ENCODE data around the gene NPB. TPM values are rescaled to one million over a fixed set of nuclear protein-coding genes. Genes with fewer than 3 reads are reported as not detected.

The NPB gene
- total RNA-seq, 1 experiment from 2014 or later, result 0.47 TPM

DNA sequence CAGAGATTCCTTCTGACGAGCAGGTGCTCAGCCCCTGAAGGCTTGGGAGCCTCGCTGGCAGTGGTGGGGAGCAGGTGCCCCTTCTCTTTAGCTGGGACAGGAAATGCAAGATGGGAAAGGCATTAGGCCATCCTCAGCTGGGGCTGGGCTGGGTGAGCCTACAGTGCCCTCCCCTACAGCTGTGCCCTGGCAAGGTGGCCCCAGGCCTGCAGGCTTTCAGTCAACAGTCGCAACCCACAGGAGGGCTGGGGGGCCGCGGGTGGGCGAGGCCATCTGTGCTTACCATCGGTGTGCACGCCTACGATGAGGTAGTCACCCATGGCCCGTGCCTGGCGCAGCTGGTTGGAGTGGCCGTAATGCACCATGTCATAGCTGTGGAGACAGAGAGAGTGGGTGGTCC is 7.2 kb downstream of the NPB start:
- CTCF ChIA-PET, result no interaction called here
- Mint-ChIP-seq H3K4me1 (ENCODE audit: low read depth, unreplicated experiment) (peaks cover 28% of the 10 kb centered on the region), H3K9me3 (ENCODE audit: low read depth, unreplicated experiment) (no peaks in the 10 kb centered on the region), H3K36me3 (ENCODE audit: insufficient read depth, unreplicated experiment) (peaks cover 48% of the 10 kb centered on the region), H3K27ac (ENCODE audit: unreplicated experiment) (no peak overlapping the region), H3K27me3 (ENCODE audit: unreplicated experiment) (no peaks in the 10 kb centered on the region), H3K4me3 (ENCODE audit: low read depth, unreplicated experiment) (peak overlapping the region; percentile 78)
- BruUV-seq (replicated peaks), result no TSS peak
- TF ChIP-seq, protein P1, sequence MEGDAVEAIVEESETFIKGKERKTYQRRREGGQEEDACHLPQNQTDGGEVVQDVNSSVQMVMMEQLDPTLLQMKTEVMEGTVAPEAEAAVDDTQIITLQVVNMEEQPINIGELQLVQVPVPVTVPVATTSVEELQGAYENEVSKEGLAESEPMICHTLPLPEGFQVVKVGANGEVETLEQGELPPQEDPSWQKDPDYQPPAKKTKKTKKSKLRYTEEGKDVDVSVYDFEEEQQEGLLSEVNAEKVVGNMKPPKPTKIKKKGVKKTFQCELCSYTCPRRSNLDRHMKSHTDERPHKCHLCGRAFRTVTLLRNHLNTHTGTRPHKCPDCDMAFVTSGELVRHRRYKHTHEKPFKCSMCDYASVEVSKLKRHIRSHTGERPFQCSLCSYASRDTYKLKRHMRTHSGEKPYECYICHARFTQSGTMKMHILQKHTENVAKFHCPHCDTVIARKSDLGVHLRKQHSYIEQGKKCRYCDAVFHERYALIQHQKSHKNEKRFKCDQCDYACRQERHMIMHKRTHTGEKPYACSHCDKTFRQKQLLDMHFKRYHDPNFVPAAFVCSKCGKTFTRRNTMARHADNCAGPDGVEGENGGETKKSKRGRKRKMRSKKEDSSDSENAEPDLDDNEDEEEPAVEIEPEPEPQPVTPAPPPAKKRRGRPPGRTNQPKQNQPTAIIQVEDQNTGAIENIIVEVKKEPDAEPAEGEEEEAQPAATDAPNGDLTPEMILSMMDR (IDR thresholded peaks at IDR 0.05; ENCODE audit: unreplicated experiment), result no peak
- DNase-seq, result no peak
- intact Hi-C loops (cut with micrococcal nuclease; ENCODE audit: unreplicated experiment), result no loop called here

DNA sequence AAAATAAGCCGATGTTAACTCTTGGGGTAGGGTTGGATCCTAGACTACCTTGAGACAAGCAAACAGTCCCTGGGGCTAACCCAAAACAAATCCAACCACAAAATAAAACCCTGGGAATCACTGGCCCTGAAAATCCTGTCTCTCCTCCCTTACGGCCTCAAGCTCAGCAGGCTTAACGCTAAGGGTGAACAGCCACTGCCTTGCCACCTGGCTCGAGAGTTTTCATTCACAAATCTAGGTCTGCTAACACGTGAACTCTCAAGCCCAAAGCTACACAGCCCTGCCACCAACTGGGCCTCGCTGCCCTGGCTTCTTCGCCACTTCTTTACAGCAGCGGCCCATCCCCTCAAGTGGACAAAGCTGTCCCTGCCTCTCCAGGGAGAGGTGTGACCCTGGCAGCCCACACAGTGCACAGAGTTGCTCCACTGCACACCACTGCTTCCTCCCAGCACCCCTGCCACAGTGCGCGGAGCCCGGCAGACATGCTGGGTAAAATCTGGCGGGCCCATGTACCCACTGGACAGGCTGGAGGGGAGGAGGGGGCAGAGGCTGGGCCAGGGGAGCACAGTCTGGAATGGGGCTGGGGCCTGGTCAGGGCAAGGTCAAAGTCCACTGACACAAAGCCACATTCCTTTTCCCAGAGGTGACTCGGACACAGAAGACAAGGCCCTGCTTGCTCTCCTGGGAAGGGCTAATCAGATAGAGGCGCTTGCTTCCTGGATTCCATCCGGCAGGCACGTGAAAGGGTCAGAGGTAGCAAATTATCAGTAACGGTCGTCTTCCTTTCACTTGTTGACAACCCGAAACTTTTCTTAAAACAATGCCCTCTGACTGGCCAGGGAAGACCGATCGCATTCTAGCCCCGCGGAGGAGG is 8.2 kb downstream of the NPB start:
- Mint-ChIP-seq H3K4me1 (ENCODE audit: low read depth, unreplicated experiment) (peaks cover 28% of the 10 kb centered on the region), H3K36me3 (ENCODE audit: insufficient read depth, unreplicated experiment) (peaks cover 58% of the 10 kb centered on the region), H3K27ac (ENCODE audit: unreplicated experiment) (no peak overlapping the region), H3K9me3 (ENCODE audit: low read depth, unreplicated experiment) (no peaks in the 10 kb centered on the region), H3K27me3 (ENCODE audit: unreplicated experiment) (no peaks in the 10 kb centered on the region), H3K4me3 (ENCODE audit: low read depth, unreplicated experiment) (peak overlapping the region; percentile 78)
- intact Hi-C loops (cut with micrococcal nuclease; ENCODE audit: unreplicated experiment), result no loop called here
- TSS peak; percentile 7 for BruUV-seq (replicated peaks)
- CTCF ChIA-PET, result interaction anchor here (0.6 kb wide), 1 partner anchor 17 kb away, joined by 3 read pairs; the partner anchor contains the start of gene MAFG
- TF ChIP-seq, protein P1 (IDR thresholded peaks at IDR 0.05; ENCODE audit: unreplicated experiment), result no peak
- DNase-seq, result no peak

DNA sequence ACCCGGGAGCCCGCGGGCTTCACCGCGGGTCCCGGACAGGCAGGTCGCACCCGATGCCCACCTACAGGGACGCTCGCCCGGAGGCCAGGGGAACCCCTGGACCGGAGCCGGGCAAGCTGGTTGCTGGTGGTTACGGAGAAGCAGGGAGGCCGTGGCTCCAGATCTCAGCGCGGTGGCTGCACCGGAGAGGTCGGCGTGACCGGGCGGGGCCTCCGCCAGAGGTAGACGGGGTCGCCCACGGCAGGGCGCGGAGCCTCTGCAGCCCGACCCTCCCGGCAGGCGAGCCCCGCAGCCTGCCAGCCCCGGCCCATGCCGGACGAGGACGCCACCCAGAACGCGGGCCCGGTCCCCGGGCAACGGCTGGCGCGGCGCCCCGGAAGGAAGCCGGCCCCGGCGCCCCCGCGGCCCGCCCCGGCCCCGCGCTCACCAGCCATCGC is 8.8 kb downstream of the NPB start:
- Mint-ChIP-seq H3K4me3 (ENCODE audit: low read depth, unreplicated experiment) (peak overlapping the region; percentile 78), H3K4me1 (ENCODE audit: low read depth, unreplicated experiment) (peaks cover 30% of the 10 kb centered on the region), H3K9me3 (ENCODE audit: low read depth, unreplicated experiment) (no peaks in the 10 kb centered on the region), H3K27ac (ENCODE audit: unreplicated experiment) (no peak overlapping the region), H3K27me3 (ENCODE audit: unreplicated experiment) (no peaks in the 10 kb centered on the region), H3K36me3 (ENCODE audit: insufficient read depth, unreplicated experiment) (peaks cover 63% of the 10 kb centered on the region)
- DNase-seq, result no peak
- TF ChIP-seq, protein P1 (IDR thresholded peaks at IDR 0.05; ENCODE audit: unreplicated experiment), result no peak
- BruUV-seq (replicated peaks), result no TSS peak
- intact Hi-C loops (cut with micrococcal nuclease; ENCODE audit: unreplicated experiment), result no loop called here
- CTCF ChIA-PET, result interaction anchor here (0.6 to 1.0 kb wide), 2 partner anchors 17 to 89 kb away, joined by 3 read pairs; partner anchors contain the start of gene MAFG

DNA sequence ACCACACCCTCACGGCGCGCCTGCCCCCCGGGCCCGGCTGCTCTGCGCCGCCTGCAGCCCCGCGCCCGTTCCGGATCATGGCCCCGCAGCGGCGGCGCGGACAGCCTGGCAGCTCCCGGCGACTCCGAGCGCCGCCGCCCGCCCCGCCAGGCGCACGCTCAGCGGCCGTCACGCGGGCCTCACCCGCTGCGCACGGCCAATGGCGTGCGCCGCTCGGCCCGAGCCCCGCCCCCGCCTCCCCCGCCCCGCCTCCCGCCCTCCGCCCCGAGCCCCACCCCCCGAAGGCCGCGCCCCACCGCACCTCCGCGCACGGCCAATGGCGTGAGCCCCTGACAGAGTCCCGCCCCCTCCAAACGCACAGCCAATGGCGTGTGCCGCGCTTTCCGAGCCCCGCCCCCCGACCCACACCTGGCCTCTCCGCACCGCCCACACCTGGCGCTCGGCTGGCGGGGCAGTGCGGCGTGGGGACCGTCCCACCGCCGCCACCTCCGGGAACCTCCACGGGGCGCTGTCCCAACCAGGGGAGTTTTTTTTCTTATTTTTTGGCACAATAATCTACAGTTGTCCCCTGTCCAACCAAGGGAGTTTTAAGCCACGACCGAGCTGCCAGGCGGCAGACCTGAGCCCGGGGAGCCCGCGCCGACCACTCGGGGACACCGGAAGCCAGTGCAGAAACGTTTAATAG is 9.4 kb downstream of the NPB start, which contains the start of gene PCYT2:
PCYT2 (minus strand) TSS at position 123 of the 685 bp plus-strand sequence; CDS start at position 79, 44 bp downstream.
- Mint-ChIP-seq H3K4me3 (ENCODE audit: low read depth, unreplicated experiment) (peak within 1 kb of the TSS; percentile 78), H3K4me1 (ENCODE audit: low read depth, unreplicated experiment) (peaks cover 36% of the 10 kb centered on the region), H3K9me3 (ENCODE audit: low read depth, unreplicated experiment) (no peaks in the 10 kb centered on the region), H3K27ac (ENCODE audit: unreplicated experiment) (peak within 1 kb of the TSS; percentile 80), H3K36me3 (ENCODE audit: insufficient read depth, unreplicated experiment) (peaks cover 69% of the 10 kb centered on the region), H3K27me3 (ENCODE audit: unreplicated experiment) (no peaks in the 10 kb centered on the region)
- TF ChIP-seq, protein P1 (IDR thresholded peaks at IDR 0.05; ENCODE audit: unreplicated experiment), result no peak
- peak; percentile 96 for DNase-seq
- CTCF ChIA-PET, result interaction anchor here (1.0 kb wide), 1 partner anchor 90 kb away, joined by 3 read pairs; no protein-coding TSS in a partner anchor
- no TSS peak for BruUV-seq (replicated peaks)
- intact Hi-C loops (cut with micrococcal nuclease; ENCODE audit: unreplicated experiment), result no loop called here
